NCI-H1092 treated with DMSO at 0.1 percent for 48 hours (cell line): ENCODE measurements around the gene JPH2.
"Not testable (repeated sequence)": the region's sequence is repeated elsewhere in the genome, so short reads cannot be mapped to it uniquely, and the experiment has no call there.

ENCODE experiments used
- DNase-seq: peaks from one replicate; lab custom pipeline; 2025; lab: John Stamatoyannopoulos, UW

The JPH2 gene

GRCh38 chr20:44159125-44159524 is 27.9 kb downstream of the JPH2 start:
- no peak for DNase-seq

GRCh38 chr20:44157061-44157460 is 29.9 kb downstream of the JPH2 start:
- DNase-seq: no peak

- no peak for DNase-seq
These were observed 32.4 kb downstream of the JPH2 start for GRCh38 chr20:44154521-44155001.

GRCh38 chr20:44153636-44154043 is 33.3 kb downstream of the JPH2 start:
- no peak for DNase-seq

- no peak for DNase-seq
These were observed 35.2 kb downstream of the JPH2 start for GRCh38 chr20:44151621-44152416.

GRCh38 chr20:44146272-44146671 is 40.7 kb downstream of the JPH2 start:
- DNase-seq: no peak

GRCh38 chr20:44145131-44145775 is 41.7 kb downstream of the JPH2 start:
- no peak for DNase-seq

- DNase-seq: no peak
These were observed 43.1 kb downstream of the JPH2 start for GRCh38 chr20:44143936-44144335.

GRCh38 chr20:44142413-44142812 is 44.6 kb downstream of the JPH2 start:
- no peak for DNase-seq

GRCh38 chr20:44141873-44142272 is 45.1 kb downstream of the JPH2 start:
- DNase-seq: no peak

- DNase-seq: no peak
These were observed 48.1 kb downstream of the JPH2 start for GRCh38 chr20:44138867-44139266.

- no peak for DNase-seq
These were observed 49.7 kb downstream of the JPH2 start for GRCh38 chr20:44137266-44137801.

GRCh38 chr20:44136579-44137265 is 50.3 kb downstream of the JPH2 start:
- no peak for DNase-seq

GRCh38 chr20:44135417-44136204 is 51.4 kb downstream of the JPH2 start:
- DNase-seq: no peak

- DNase-seq: no peak
These were observed 52.0 kb downstream of the JPH2 start for GRCh38 chr20:44135012-44135412.

- DNase-seq: peak; percentile 3
These were observed 53.6 kb downstream of the JPH2 start for GRCh38 chr20:44133424-44133823.

- DNase-seq: no peak
These were observed 55.3 kb downstream of the JPH2 start for GRCh38 chr20:44131704-44132103.

- no peak for DNase-seq
These were observed 56.9 kb downstream of the JPH2 start for GRCh38 chr20:44129911-44130718.

GRCh38 chr20:44129300-44129699 is 57.7 kb downstream of the JPH2 start:
- not testable (repeated sequence) for DNase-seq

GRCh38 chr20:44126445-44126844 is 60.5 kb downstream of the JPH2 start:
- no peak for DNase-seq
